IMR-90 (cell line): ENCODE measurements around the gene NRF1.

Experiments used
- CEBPB ChIP-seq: IDR thresholded peaks from 2 replicates; pipeline ENCODE4 v1.6.1; 2012; ENCODE audit warnings: low read depth, low read length, improper control_type of control experiment
- CTCF ChIP-seq: conservative IDR thresholded peaks from 2 replicates; pipeline ENCODE4 v1.5.1; 2012; ENCODE audit warnings: mild to moderate bottlenecking, low read depth, low read length, improper control_type of control experiment
- ELK1 ChIP-seq: fragments of 150-350 bp; IDR thresholded peaks from 2 replicates; pipeline ENCODE4 v1.6.1; 2016; ENCODE audit warnings: low read depth, mild to moderate bottlenecking, low read length, moderate library complexity, borderline replicate concordance
- FOS ChIP-seq: fragments of 150-350 bp; IDR thresholded peaks from 2 replicates; pipeline ENCODE4 v1.6.1; 2016; ENCODE audit warnings: low read depth, low read length
- MAFK ChIP-seq: IDR thresholded peaks from 2 replicates; pipeline ENCODE4 v1.6.1; 2012; ENCODE audit warnings: low read depth, low read length, improper control_type of control experiment
- MAZ ChIP-seq: IDR thresholded peaks from 2 replicates; pipeline ENCODE4 v1.6.1; 2012; ENCODE audit warnings: low read depth, mild to moderate bottlenecking, low read length, improper control_type of control experiment, moderate library complexity, borderline replicate concordance
- MXI1 ChIP-seq: IDR thresholded peaks from 2 replicates; pipeline ENCODE4 v1.6.1; 2012; ENCODE audit warnings: low read depth, mild to moderate bottlenecking, low read length, moderate library complexity, borderline replicate concordance
- NFE2L2 ChIP-seq: fragments of 150-350 bp; IDR thresholded peaks from 2 replicates; pipeline ENCODE4 v1.6.1; 2016; ENCODE audit warnings: low read depth, mild to moderate bottlenecking, low read length
- POLR2A ChIP-seq: IDR thresholded peaks from 2 replicates; pipeline ENCODE4 v1.6.1; 2012; ENCODE audit warnings: mild to moderate bottlenecking, low read depth, low read length
- RAD21 ChIP-seq: IDR thresholded peaks from 2 replicates; pipeline ENCODE4 v1.6.1; 2012; ENCODE audit warnings: low read length, improper control_type of control experiment
- RCOR1 ChIP-seq: IDR thresholded peaks from 2 replicates; pipeline ENCODE4 v1.6.1; 2012; ENCODE audit warnings: mild to moderate bottlenecking, low read length, improper control_type of control experiment; ENCODE audit not compliant: insufficient replicate concordance
- RFX5 ChIP-seq: IDR thresholded peaks from 2 replicates; pipeline ENCODE4 v1.8.0; 2012; ENCODE audit warnings: low read depth, mild to moderate bottlenecking, low read length, moderate library complexity
- SMC3 ChIP-seq: fragments of 150-350 bp; IDR thresholded peaks from 2 replicates; pipeline ENCODE4 v1.6.1; 2016; ENCODE audit warnings: low read depth, mild to moderate bottlenecking, antibody characterized with exemption, low read length, moderate library complexity
- TF ChIP-seq, protein P1 (sequence below): fragments of 150-350 bp; IDR thresholded peaks from 2 replicates; pipeline ENCODE4 v1.6.1; 2017; ENCODE audit warnings: mild to moderate bottlenecking, antibody characterized with exemption, low read length, low read depth

DNA sequence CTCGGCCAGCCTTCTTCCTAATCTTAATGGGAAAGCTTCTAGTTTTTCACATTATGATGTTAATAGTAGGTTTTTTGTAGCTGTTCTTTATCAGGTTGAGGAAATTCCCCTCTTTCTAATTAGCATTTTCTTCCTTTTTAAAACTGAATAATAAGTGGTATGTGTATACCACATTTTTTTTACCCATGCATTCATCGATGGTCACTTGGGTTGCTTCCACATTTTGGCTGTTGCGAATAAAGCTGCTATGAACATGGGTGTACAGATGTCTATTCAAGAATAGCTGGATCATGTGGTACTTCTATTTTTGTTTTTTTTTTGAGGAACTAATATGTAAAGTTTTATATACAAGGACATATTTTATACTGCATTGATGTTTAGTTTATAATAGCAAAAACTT, 44.3 kb downstream of the NRF1 start:
- no peak for TF ChIP-seq CTCF
- TF ChIP-seq RAD21, result no peak
- no peak for TF ChIP-seq CEBPB
- no peak for TF ChIP-seq RFX5
- no peak for TF ChIP-seq POLR2A
- no peak for TF ChIP-seq SMC3
- no peak for TF ChIP-seq NFE2L2
- TF ChIP-seq, protein P1, sequence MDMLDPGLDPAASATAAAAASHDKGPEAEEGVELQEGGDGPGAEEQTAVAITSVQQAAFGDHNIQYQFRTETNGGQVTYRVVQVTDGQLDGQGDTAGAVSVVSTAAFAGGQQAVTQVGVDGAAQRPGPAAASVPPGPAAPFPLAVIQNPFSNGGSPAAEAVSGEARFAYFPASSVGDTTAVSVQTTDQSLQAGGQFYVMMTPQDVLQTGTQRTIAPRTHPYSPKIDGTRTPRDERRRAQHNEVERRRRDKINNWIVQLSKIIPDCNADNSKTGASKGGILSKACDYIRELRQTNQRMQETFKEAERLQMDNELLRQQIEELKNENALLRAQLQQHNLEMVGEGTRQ, result no peak
- no peak for TF ChIP-seq MAFK
- no peak for TF ChIP-seq FOS
- TF ChIP-seq RCOR1, result no peak
- TF ChIP-seq MXI1, result no peak
- TF ChIP-seq MAZ, result no peak
- TF ChIP-seq ELK1, result no peak
